Activated naive CD4-positive, alpha-beta T cell treated with anti-CD3 and anti-CD28 coated beads, Interleukin-2, amount 50 U/mL, for 24 hours (primary cell): Measurements from ENCODE around the gene CPED1.

ENCODE experiments used
- H3K27ac Mint-ChIP-seq: one replicate; pipeline ENCODE4 v1.8.0; 2021; ENCODE audit warnings: mild to moderate bottlenecking, mixed read lengths
- H3K27me3 Mint-ChIP-seq: one replicate; pipeline ENCODE4 v1.8.0; 2021; ENCODE audit warnings: mixed read lengths
- H3K36me3 Mint-ChIP-seq: one replicate; pipeline ENCODE4 v1.8.0; 2021; ENCODE audit warnings: mixed read lengths
- H3K4me1 Mint-ChIP-seq: one replicate; pipeline ENCODE4 v1.8.0; 2021; ENCODE audit warnings: mixed read lengths
- H3K4me3 Mint-ChIP-seq: one replicate; pipeline ENCODE4 v1.8.0; 2021; ENCODE audit warnings: mild to moderate bottlenecking, mixed read lengths
- H3K9me3 Mint-ChIP-seq: one replicate; pipeline ENCODE4 v1.8.0; 2021; ENCODE audit warnings: mixed read lengths

CPED1 gene

GRCh38 chr7:121322460-121322859, 333.9 kb downstream of the CPED1 start:
- no peak overlapping the region for H3K27ac Mint-ChIP-seq
- no peaks in the 10 kb centered on the region for H3K4me1 Mint-ChIP-seq
- peaks cover 15% of the 10 kb centered on the region for H3K27me3 Mint-ChIP-seq
- no peak overlapping the region for H3K4me3 Mint-ChIP-seq
- H3K36me3 Mint-ChIP-seq, result no peaks in the 10 kb centered on the region
- no peaks in the 10 kb centered on the region for H3K9me3 Mint-ChIP-seq

DNA sequence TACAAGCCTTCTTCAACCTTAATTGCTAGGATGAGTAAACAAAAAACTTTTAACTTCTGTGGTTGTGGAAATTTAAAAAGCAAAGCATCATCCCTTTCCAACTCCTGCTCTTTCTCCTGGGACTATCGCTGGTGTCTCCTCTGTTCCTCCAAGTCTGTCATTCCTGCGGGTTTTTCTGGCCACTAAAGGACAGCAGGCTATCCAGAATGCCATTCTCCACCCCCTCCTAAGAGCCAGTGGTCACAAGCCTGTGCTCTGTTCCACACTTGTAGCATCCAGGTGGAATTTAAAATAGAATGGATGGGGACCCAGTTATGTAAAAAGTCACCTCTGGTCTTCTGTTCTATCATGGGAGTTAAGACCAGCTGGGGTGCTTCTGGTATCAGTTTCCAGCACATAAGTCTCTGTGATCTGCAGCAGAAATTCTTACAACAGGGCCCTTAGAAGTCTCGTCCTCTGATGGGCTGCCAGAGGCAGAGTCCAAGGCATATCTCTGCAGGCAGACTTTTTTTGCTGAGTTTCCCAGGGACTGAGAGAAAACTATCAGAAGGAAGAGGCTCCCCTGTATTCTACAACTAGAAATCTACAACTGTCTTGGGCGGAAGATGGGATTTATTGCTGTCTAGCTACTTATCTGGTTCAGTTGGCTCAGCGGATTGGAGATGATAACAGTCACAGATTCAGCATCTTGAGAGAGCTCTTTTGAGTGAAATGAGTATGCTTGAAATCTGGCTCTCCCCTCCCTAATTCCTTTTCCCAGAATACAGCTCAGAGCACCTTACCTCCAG, 335.2 kb downstream of the CPED1 start:
- peaks cover 27% of the 10 kb centered on the region for H3K27me3 Mint-ChIP-seq

DNA sequence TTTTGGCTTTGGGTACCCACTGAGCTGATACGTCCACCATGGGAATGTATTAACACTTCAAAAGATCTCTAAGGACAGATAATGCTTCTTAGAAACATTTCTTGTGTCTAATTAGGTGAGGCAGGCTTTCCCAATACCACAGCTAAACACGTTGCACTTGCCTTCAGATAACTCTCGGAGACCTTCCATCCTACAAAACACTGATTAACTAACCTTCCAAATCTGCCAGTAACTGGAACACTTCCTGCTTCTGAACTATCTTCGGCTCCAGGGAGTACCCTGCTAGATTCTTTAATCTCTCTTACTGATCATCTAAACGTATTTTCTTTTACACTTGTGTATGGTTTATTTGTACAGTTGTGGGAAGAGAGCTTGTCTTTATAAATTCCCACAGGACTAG, 339.2 kb downstream of the CPED1 start:
- Mint-ChIP-seq H3K9me3 (no peaks in the 10 kb centered on the region), H3K27me3 (peaks cover 47% of the 10 kb centered on the region), H3K4me3 (no peak overlapping the region), H3K27ac (no peak overlapping the region), H3K4me1 (peaks cover 25% of the 10 kb centered on the region), H3K36me3 (no peaks in the 10 kb centered on the region)

More for the DNA sequence above, 335.2 kb downstream of the CPED1 start:
- Mint-ChIP-seq H3K9me3 (no peaks in the 10 kb centered on the region), H3K4me3 (no peak overlapping the region), H3K4me1 (peaks cover 8% of the 10 kb centered on the region), H3K36me3 (no peaks in the 10 kb centered on the region), H3K27ac (no peak overlapping the region)

GRCh38 chr7:121328508-121329190, 340.1 kb downstream of the CPED1 start, which contains the start of gene WNT16:
TSS of gene WNT16 (plus strand) at chr7:121329000. CDS start at chr7:121329293, 293 bp downstream.
- no peak within 1 kb of the TSS for H3K27ac Mint-ChIP-seq
- no peaks in the 10 kb centered on the region for H3K36me3 Mint-ChIP-seq
- no peaks in the 10 kb centered on the region for H3K9me3 Mint-ChIP-seq
- H3K27me3 Mint-ChIP-seq, result peaks cover 45% of the 10 kb centered on the region
- H3K4me3 Mint-ChIP-seq, result peak within 1 kb of the TSS; percentile 24
- peaks cover 25% of the 10 kb centered on the region for H3K4me1 Mint-ChIP-seq

DNA sequence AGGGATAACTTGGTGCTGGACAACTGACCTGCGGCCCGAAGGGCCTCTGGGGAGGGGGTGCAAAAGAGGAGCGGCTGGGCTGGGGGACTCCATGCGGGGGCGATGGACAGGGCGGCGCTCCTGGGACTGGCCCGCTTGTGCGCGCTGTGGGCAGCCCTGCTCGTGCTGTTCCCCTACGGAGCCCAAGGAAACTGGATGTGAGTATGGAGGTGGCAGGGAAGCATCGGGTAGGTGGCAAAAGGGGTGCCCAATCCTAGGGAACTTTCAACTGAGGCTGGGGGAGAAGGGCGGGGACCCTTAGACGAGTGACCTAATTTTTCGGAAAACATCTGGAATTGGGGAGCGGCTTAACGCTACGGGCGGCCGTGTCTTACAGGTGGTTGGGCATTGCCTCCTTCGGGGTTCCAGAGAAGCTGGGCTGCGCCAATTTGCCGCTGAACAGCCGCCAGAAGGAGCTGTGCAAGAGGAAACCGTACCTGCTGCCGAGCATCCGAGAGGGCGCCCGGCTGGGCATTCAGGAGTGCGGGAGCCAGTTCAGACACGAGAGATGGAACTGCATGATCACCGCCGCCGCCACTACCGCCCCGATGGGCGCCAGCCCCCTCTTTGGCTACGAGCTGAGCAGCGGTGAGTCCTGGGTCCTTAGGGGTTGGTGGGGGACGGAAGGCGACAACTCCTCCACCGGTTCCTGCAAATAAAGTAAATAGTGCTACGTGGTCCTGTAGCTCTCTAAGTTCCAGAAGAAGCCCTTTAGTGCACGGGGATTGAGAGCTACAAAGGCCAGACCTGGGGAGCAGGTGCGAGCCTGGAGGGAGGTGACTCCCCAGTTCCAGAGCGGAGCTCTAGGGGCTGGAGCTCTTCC, 340.9 kb downstream of the CPED1 start:
- Mint-ChIP-seq H3K36me3 (no peaks in the 10 kb centered on the region), H3K4me3 (no peak overlapping the region), H3K9me3 (no peaks in the 10 kb centered on the region), H3K27ac (no peak overlapping the region), H3K27me3 (peaks cover 49% of the 10 kb centered on the region), H3K4me1 (peaks cover 25% of the 10 kb centered on the region)

DNA sequence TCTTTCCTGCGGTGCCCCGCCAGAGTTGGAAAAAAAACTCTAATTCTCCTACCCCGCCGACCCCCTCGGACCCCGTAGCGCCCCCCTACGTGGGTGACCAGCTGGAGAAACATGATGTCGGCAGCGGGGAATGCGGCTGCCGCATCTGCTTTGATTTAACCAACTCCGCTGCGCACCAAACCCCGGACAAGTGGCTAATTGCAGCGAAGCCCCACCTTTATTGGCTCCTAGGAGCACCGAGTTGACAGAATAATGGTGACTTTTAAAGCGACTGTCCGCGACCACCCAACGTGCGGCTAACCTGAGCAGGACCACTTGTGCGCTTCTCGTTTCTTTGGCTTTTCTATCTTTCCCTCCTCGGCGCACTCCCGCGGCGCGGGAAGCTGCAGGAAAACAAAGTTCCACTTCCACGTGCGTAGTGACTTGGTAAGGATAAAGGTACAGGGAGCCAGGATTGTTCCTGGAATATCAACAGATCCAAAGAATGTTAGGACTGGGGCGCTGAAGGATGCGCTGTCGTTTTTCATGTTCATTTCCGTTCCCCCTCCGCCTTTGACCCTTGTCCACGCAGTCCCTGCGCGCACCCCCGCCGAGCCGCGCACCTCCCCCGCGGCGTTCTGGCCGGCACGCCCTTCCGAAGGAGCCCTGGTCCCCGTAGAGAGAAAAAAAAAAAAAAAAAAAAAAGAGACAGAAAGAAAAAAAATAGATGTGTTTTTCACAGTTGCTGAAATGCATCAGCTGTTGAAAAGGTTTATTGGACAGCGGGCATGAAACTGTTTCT, 341.7 kb downstream of the CPED1 start:
- no peaks in the 10 kb centered on the region for H3K9me3 Mint-ChIP-seq
- H3K36me3 Mint-ChIP-seq, result no peaks in the 10 kb centered on the region
- no peak overlapping the region for H3K27ac Mint-ChIP-seq
- peak overlapping the region; percentile 11 for H3K4me3 Mint-ChIP-seq
- H3K27me3 Mint-ChIP-seq, result peaks cover 52% of the 10 kb centered on the region
- H3K4me1 Mint-ChIP-seq, result peaks cover 25% of the 10 kb centered on the region

DNA sequence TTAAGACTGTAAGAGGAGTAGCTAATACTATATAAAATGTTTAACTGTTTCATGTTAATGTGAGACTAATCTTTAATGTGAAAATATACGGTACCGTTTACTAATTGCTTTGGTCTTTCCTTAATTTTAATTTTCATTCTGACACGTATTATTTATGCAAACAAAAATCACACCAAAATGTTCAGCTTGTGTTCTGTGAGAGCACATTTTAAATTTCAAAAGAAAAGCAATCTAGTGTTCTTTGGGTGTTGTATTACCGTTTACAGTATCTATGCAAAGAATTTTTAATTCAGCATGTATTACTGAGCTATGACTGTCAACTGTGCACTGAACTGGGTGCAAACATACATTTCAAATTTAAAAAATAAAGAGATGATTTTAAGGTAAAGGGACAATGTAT, 342.5 kb downstream of the CPED1 start:
- Mint-ChIP-seq H3K4me1 (peaks cover 25% of the 10 kb centered on the region), H3K27ac (no peak overlapping the region), H3K36me3 (no peaks in the 10 kb centered on the region), H3K4me3 (no peak overlapping the region), H3K27me3 (peaks cover 53% of the 10 kb centered on the region), H3K9me3 (no peaks in the 10 kb centered on the region)

GRCh38 chr7:121331574-121331973, 343.1 kb downstream of the CPED1 start:
- H3K9me3 Mint-ChIP-seq, result no peaks in the 10 kb centered on the region
- H3K27ac Mint-ChIP-seq, result no peak overlapping the region
- H3K4me1 Mint-ChIP-seq, result peaks cover 25% of the 10 kb centered on the region
- H3K4me3 Mint-ChIP-seq, result no peak overlapping the region
- peaks cover 50% of the 10 kb centered on the region for H3K27me3 Mint-ChIP-seq
- no peaks in the 10 kb centered on the region for H3K36me3 Mint-ChIP-seq

DNA sequence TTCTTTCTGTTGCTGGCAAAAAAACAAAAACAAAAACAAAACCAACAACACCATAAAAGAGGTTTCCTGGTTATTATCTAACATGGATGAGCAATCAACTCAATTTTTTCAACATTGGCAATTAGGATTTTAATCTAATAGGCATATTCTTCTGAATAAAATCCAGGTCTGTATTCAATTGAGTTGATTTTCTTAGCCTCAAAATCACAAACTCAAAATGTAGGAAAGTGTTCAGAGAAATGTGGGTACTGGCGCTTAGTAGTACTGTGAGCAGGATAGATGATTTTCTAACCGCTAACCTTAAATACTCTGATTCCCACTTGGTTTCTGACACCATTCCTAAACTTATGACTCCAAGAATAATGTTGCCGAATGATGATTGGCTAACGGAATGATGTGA, 345.9 kb downstream of the CPED1 start:
- H3K27me3 Mint-ChIP-seq, result peaks cover 25% of the 10 kb centered on the region
- H3K27ac Mint-ChIP-seq, result no peak overlapping the region
- H3K36me3 Mint-ChIP-seq, result peaks cover 7% of the 10 kb centered on the region
- peaks cover 11% of the 10 kb centered on the region for H3K4me1 Mint-ChIP-seq
- no peaks in the 10 kb centered on the region for H3K9me3 Mint-ChIP-seq
- H3K4me3 Mint-ChIP-seq, result no peak overlapping the region

DNA sequence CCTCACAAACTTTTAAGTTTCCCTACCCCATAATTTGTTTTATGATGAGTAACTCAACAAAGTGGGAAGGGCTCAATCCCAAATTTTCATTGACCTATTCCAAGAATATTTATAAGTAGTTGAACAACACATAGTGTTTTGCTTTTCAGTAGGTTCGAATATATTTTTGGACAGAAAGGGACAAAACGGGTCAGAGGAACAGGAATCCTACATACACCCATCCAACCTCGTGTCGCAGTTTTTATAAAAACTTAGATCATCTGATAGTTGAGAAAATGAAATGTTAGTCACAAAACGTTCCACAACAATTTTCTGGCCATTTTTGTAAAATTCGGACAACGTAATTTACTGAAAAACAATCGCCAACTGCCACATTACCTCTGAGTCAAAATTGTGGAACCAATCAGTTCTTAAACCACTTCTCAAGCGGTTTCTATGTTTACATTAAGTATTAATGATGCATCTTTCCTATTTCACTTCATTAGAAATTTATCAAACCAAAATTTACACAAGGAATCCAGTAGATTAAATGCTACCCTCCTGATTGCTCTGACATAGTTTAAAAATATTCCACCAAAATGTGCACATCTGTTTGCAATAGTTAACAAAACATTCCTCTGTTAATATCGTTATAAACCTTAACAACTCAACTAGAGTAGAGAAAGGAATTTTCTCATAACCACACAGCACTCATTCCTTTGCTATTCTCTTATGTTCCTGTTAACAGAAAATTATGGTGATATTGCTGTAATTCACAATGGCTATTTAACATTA, 346.6 kb downstream of the CPED1 start:
- Mint-ChIP-seq H3K9me3 (no peaks in the 10 kb centered on the region), H3K4me1 (peaks cover 4% of the 10 kb centered on the region), H3K4me3 (no peak overlapping the region), H3K36me3 (peaks cover 8% of the 10 kb centered on the region), H3K27ac (no peak overlapping the region), H3K27me3 (peaks cover 22% of the 10 kb centered on the region)

GRCh38 chr7:121336579-121336978, 348.1 kb downstream of the CPED1 start:
- no peaks in the 10 kb centered on the region for H3K4me1 Mint-ChIP-seq
- H3K4me3 Mint-ChIP-seq, result no peak overlapping the region
- H3K36me3 Mint-ChIP-seq, result peaks cover 8% of the 10 kb centered on the region
- peaks cover 11% of the 10 kb centered on the region for H3K27me3 Mint-ChIP-seq
- no peaks in the 10 kb centered on the region for H3K9me3 Mint-ChIP-seq
- H3K27ac Mint-ChIP-seq, result no peak overlapping the region

- Mint-ChIP-seq H3K36me3 (peaks cover 8% of the 10 kb centered on the region), H3K4me3 (no peak overlapping the region), H3K9me3 (no peaks in the 10 kb centered on the region), H3K27ac (no peak overlapping the region), H3K4me1 (no peaks in the 10 kb centered on the region), H3K27me3 (peaks cover 10% of the 10 kb centered on the region)
Measured at GRCh38 chr7:121337398-121337797, 348.9 kb downstream of the CPED1 start.

- H3K27me3 Mint-ChIP-seq, result peaks cover 7% of the 10 kb centered on the region
- H3K4me1 Mint-ChIP-seq, result no peaks in the 10 kb centered on the region
- no peak overlapping the region for H3K27ac Mint-ChIP-seq
- no peaks in the 10 kb centered on the region for H3K9me3 Mint-ChIP-seq
- no peak overlapping the region for H3K4me3 Mint-ChIP-seq
- peaks cover 8% of the 10 kb centered on the region for H3K36me3 Mint-ChIP-seq
Measured at GRCh38 chr7:121339082-121339481, 350.6 kb downstream of the CPED1 start.

DNA sequence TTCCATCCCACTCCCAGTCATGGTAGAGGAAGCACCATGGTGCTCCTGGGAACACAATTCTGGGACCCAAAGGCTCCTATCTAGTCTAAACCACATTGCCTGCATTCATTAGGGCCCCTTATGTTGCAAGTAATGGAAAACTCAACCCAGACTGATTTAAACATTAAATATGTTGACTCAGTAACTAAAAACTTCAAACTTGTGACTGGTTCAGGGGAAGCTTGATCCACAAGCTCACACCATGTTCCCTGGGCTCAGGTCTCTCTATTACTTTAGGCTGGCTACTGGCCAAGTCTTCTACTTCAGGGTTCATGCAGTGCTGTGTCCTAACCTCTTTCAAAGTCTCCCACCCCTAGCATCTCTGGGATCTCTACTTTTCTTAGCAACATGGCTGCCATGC, 353.4 kb downstream of the CPED1 start:
- Mint-ChIP-seq H3K9me3 (no peaks in the 10 kb centered on the region), H3K27me3 (no peaks in the 10 kb centered on the region), H3K36me3 (peaks cover 8% of the 10 kb centered on the region), H3K4me3 (no peak overlapping the region), H3K27ac (no peak overlapping the region), H3K4me1 (no peaks in the 10 kb centered on the region)
